ENCODE data around the gene SF3B6. TPM values are rescaled to one million over a fixed set of nuclear protein-coding genes. Genes with fewer than 3 reads are reported as not detected.
"Not testable (repeated sequence)": the region's sequence is repeated elsewhere in the genome, so short reads cannot be mapped to it uniquely, and the experiment has no call there.

SF3B6 gene
- total RNA-seq, 1 experiment from 2014 or later: 123 TPM

- BruUV-seq (replicated peaks): no TSS peak
- Histone ChIP-seq H3K36me3 (ENCODE audit: low read depth) (no peaks in the 10 kb centered on the region), H3K27ac (no peak overlapping the region), H3K4me1 (replicated peaks; ENCODE audit: insufficient read depth) (peaks cover 17% of the 10 kb centered on the region; the same call in 1 of the 2 replicates), H3K27me3 (ENCODE audit: insufficient read depth, low read depth) (peaks cover 9% of the 10 kb centered on the region; the same call in 1 of the 2 replicates), H3K9me2 (ENCODE audit: insufficient read depth) (no peaks in the 10 kb centered on the region), H3K4me3 (peak overlapping the region; percentile 73; the same call in 1 of the 2 replicates), H4K20me1 (ENCODE audit: insufficient read depth) (no peaks in the 10 kb centered on the region), H3F3A (ENCODE audit: insufficient read depth, low read depth) (peaks cover 14% of the 10 kb centered on the region), H3K4me2 (peak overlapping the region; percentile 75), H3K79me2 (ENCODE audit: low read depth) (peaks cover 13% of the 10 kb centered on the region; the same call in 1 of the 2 replicates), H3K9me3 (ENCODE audit: insufficient read depth, low read depth) (no peaks in the 10 kb centered on the region), H2AFZ (no peak overlapping the region; the same call in 1 of the 2 replicates)
- DNase-seq: no peak
- ChIA-PET POLR2A (ENCODE audit: unreplicated experiment) (no interaction called here), CTCF (no interaction called here)
- no peak for TF ChIP-seq EZH2 (IDR thresholded peaks at IDR 0.05; ENCODE audit: low read depth)
- TF ChIP-seq, protein P1, sequence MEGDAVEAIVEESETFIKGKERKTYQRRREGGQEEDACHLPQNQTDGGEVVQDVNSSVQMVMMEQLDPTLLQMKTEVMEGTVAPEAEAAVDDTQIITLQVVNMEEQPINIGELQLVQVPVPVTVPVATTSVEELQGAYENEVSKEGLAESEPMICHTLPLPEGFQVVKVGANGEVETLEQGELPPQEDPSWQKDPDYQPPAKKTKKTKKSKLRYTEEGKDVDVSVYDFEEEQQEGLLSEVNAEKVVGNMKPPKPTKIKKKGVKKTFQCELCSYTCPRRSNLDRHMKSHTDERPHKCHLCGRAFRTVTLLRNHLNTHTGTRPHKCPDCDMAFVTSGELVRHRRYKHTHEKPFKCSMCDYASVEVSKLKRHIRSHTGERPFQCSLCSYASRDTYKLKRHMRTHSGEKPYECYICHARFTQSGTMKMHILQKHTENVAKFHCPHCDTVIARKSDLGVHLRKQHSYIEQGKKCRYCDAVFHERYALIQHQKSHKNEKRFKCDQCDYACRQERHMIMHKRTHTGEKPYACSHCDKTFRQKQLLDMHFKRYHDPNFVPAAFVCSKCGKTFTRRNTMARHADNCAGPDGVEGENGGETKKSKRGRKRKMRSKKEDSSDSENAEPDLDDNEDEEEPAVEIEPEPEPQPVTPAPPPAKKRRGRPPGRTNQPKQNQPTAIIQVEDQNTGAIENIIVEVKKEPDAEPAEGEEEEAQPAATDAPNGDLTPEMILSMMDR (conservative IDR thresholded peaks at IDR 0.05): no peak
- intact Hi-C loops (cut with micrococcal nuclease; ENCODE audit: unreplicated experiment): loop anchor here (2.0 kb wide), 1 partner anchor 31 kb away; no protein-coding TSS in a partner anchor
Measured at GRCh38 chr2:24045511-24046508, 30.3 kb downstream of the SF3B6 start.

GRCh38 chr2:24043133-24043532 is 33.0 kb downstream of the SF3B6 start:
- H2AFZ ChIP-seq; H3K36me3 ChIP-seq (ENCODE audit: low read depth); H3K4me2 ChIP-seq; H3K4me3 ChIP-seq; H3K27me3 ChIP-seq (ENCODE audit: insufficient read depth, low read depth); H3K27ac ChIP-seq; CTCF ChIA-PET; DNase-seq; BruUV-seq (replicated peaks); intact Hi-C loops (cut with micrococcal nuclease; ENCODE audit: unreplicated experiment); H4K20me1 ChIP-seq (ENCODE audit: insufficient read depth); H3K9me2 ChIP-seq (ENCODE audit: insufficient read depth); H3K9me3 ChIP-seq (ENCODE audit: insufficient read depth, low read depth); POLR2A ChIA-PET (ENCODE audit: unreplicated experiment): not testable (repeated sequence)
- peaks cover 13% of the 10 kb centered on the region for H3F3A ChIP-seq (ENCODE audit: insufficient read depth, low read depth)
- H3K4me1 ChIP-seq (replicated peaks; ENCODE audit: insufficient read depth): peaks cover 13% of the 10 kb centered on the region; the same call in 1 of the 2 replicates
- peaks cover 13% of the 10 kb centered on the region; the same call in 1 of the 2 replicates for H3K79me2 ChIP-seq (ENCODE audit: low read depth)

DNA sequence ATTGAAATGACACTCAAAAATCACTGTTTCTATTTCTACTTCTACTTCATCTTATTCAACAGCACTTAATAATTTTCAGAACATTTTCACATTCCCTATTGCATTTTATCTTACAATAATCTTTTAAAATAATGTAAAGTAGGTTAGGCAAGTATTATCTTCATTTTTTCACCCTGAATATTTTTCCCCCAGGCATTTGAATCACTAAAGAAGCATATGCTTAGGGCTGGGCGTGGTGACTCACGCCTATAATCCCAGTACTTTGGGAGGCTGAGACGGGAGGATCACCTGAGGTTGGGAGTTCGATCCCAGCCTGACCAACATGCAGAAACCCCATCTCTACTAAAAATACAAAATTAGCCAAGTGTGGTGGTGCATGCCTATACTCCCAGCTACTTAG is 35.6 kb downstream of the SF3B6 start:
- no peak overlapping the region for H3K27ac ChIP-seq
- H4K20me1 ChIP-seq (ENCODE audit: insufficient read depth): no peaks in the 10 kb centered on the region
- TF ChIP-seq EZH2 (IDR thresholded peaks at IDR 0.05; ENCODE audit: low read depth): no peak
- TF ChIP-seq, protein P1 (conservative IDR thresholded peaks at IDR 0.05): no peak
- DNase-seq: no peak
- no peaks in the 10 kb centered on the region for H3K36me3 ChIP-seq (ENCODE audit: low read depth)
- intact Hi-C loops (cut with micrococcal nuclease; ENCODE audit: unreplicated experiment): no loop called here
- 0 out of 2 replicates have a peak, but pooled peaks cover 3% of the 10 kb centered on the region for H3K79me2 ChIP-seq (ENCODE audit: low read depth)
- no TSS peak for BruUV-seq (replicated peaks)
- H3K9me3 ChIP-seq (ENCODE audit: insufficient read depth, low read depth): no peaks in the 10 kb centered on the region
- H3F3A ChIP-seq (ENCODE audit: insufficient read depth, low read depth): peaks cover 7% of the 10 kb centered on the region
- H2AFZ ChIP-seq: no peak overlapping the region
- H3K4me2 ChIP-seq: no peak overlapping the region
- no peaks in the 10 kb centered on the region for H3K9me2 ChIP-seq (ENCODE audit: insufficient read depth)
- no peaks in the 10 kb centered on the region for H3K27me3 ChIP-seq (ENCODE audit: insufficient read depth, low read depth)
- H3K4me3 ChIP-seq: no peak overlapping the region
- POLR2A ChIA-PET (ENCODE audit: unreplicated experiment): no interaction called here
- CTCF ChIA-PET: no interaction called here
- H3K4me1 ChIP-seq (replicated peaks; ENCODE audit: insufficient read depth): no peaks in the 10 kb centered on the region

Data from PC-9 (cell line).